Astrocyte of the hippocampus (primary cell): ENCODE data around the gene HOXA3.

ENCODE experiments used
- DNase-seq: peaks from one replicate; pipeline ENCODE4 v3.0.0; 2011; ENCODE audit warnings: low read depth, low spot score

The HOXA3 gene

DNA sequence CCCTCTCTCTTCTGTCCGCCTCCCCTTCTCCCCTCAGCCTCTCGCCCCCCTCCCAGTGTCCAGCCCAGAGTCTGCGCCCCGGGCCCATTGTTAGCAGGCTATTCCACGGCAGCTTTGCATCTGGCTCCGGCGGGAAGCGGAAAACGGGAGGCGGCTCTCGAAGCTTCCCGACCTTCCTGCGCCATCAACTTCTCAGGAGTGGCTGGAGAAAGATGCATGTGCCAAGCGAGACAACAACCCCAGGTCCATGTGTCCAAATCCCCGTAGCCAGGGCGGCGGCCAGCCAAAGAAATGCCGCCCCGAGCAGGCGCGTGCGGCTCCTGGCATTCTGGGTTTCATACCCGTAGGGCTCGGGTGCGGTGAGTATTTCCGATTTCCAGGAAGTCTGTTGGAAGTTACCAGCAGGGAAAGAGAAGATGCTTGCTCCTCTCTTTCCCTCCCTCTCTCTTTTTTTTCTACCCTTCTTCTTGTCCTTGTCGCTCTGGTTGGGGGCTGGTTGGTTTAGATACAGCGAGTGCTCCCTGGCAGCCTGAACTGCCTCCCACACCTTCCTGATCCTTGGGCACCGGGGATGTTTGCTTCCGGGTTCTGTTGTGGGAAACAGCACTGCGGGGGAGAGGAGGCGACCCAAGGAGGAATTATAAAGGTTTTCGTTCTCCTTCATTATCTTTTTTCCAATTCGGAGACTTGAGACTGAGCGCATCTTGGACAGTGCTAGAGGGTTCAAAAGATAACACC, 48.7 kb downstream of the HOXA3 start:
- DNase-seq, result peak; percentile 6

DNA sequence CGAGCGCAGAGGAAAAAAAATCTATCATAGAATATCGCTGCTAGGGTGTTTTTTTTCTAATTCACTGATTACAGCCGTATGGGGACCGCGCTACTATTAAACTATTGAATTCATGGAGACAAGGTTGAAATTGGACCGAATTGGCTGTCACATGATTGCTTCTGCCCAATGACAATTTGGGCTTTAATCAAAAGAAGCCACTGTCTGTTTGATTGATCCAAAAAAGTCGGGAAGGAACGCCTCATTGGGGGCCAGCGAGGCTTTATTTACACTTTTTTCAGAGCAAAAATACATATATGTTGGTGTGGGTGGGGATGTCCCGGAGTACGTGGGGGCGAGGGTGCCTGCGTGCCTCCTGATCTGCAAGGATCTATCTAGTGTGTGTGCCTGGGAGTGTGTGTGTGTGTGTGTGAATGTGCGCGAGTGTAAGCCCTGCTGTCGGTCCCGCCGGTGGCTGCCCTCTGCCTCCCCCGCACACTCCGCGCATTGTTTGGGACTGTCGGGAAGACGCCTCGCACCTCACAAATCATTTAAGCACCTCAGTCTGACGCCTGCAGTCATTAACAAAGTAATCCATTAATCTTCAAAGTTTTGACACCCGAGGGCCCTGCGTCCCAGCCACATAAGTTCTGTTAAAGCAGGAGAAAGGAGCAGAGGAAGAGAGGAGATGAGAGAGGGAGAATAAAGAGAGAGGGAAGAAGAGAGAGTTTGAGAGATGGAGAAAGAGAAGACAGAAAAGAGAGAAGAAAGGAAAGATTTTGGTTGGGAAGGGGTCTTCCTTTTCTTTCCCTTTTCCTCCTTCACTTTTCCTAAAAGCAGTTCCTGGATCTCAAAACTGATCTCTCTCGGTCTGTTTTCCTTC, 49.6 kb downstream of the HOXA3 start, which contains the start of gene HOXA2:
Gene HOXA2 (minus strand): TSS at position 103 of the 862 bp plus-strand sequence. CDS start 183 bp downstream, outside the sequence.
- peak; percentile 25 for DNase-seq

GRCh38 chr7:27101957-27102580, 50.3 kb downstream of the HOXA3 start:
- DNase-seq, result peak; percentile 9

DNA sequence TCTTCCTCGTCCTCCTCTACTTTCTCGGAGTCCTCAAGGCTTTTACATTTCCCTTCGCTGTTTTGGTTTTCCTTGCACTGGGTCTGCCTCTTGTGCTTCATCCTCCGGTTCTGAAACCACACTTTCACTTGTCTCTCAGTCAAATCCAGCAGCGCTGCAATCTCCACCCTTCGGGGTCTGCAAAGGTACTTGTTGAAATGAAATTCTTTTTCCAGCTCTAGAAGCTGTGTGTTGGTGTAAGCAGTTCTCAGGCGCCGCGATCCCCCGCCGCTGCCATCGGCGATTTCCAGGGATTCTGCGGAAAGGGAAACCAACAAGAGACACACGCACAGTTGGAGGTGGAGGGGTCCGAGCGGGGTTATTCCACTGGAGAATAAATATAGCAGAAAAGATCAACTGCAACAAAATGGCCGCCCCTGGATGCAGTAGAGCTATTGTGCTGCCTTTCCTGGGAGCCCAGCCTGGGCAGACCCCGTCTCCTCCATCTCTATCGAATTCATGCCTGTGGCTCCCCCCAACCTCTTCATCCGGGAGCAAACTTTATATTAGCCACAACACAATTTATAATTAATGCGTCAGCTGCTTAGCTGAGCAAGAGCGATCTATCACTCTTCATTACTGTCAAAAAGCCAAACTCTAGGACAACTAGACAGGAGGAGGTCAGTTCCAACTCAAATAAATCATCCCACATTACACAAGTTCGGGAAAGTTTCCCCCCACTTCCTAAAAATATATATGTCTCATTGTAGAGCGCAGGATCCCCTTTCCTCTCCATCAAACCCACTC, 51.0 kb downstream of the HOXA3 start:
- peak; percentile 23 for DNase-seq

GRCh38 chr7:27100694-27101170, 51.7 kb downstream of the HOXA3 start:
- DNase-seq, result peak; percentile 7

GRCh38 chr7:27099453-27100370, 52.7 kb downstream of the HOXA3 start:
- DNase-seq, result no peak

- peak; percentile 16 for DNase-seq
Observed at GRCh38 chr7:27098578-27099451, 53.6 kb downstream of the HOXA3 start.

- DNase-seq, result peak; percentile 13
Observed at GRCh38 chr7:27097686-27098577, 54.5 kb downstream of the HOXA3 start.

GRCh38 chr7:27096768-27097514, 55.4 kb downstream of the HOXA3 start:
- peak; percentile 7 for DNase-seq

DNA sequence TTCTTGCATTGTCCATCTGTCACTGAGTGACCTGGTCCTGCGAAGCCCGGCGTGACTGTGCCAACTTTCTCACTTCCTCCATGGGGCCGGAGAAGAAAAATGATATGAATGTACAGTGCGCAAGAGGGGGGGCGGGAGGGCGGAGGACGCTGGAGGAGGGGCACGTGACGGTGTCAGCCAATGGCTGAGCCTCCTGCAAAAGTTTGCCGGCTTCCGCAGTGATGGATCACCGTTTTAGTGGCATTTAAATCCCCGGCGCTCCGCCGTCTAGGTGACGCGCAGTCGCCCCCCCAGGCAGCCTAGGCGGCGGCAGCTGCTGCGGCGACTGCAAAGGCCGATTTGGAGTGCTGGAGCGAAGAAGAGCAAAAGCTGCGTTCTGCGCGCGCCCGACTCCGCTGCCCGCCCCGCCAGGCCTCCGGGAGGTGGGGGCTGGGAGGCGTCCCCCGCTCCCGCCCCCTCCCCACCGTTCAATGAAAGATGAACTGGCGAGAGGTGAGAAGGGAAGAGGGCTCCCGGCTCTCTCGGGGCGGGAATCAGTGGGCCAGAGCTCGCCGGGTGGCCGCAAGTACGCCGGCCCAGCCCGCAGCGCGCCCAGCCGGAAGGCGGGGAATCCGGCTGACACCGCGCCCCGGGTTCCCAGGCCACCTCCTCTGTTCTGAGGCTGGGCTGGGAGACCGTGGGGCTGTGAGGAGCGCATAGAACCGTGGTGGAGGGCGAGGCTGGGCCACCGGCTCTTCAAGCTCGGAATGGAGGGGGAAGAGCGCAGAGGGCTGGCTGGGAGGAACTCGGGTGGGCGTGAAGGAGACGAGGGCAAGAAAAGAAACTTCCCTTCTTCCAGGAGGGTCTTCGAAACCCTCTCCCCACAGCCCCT, 56.3 kb downstream of the HOXA3 start, which contains the start of gene HOXA1:
Gene HOXA1 (minus strand): TSS at position 104 of the 871 bp plus-strand sequence. CDS start 88 bp downstream, at position 16.
- DNase-seq, result peak; percentile 60

- DNase-seq, result no peak
Observed at GRCh38 chr7:27095050-27095896, 57.1 kb downstream of the HOXA3 start.

- DNase-seq, result no peak
Observed at GRCh38 chr7:27094304-27095049, 57.9 kb downstream of the HOXA3 start.

GRCh38 chr7:27093184-27093895, 59.0 kb downstream of the HOXA3 start:
- no peak for DNase-seq

DNA sequence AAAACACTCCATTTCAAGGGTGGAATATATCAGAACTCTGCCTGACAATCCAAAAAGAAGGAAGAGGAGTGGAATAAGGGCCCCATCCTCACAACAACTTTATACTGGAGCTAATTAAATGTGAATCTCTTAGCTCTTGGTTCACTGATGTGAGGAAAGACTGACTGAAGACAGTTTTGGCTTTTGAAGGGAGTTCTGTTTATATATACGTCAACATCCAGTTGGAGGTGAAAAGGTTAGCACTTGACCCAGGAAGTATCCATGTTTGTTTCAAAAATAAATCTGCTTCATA, 59.6 kb downstream of the HOXA3 start:
- DNase-seq, result no peak
